Right lobe of liver (tissue), 6 donors: ENCODE results near the gene NEK1. TPM values are rescaled to one million over a fixed set of nuclear protein-coding genes. Genes with fewer than 3 reads are reported as not detected.
A peak's percentile ranks its signal among the peaks of the same experiment; 100 is the strongest.

Source experiments
- ATAC-seq, 4 donors: fragments of 200-7000 bp; cut with Tn5 transposase; one replicate each; pipeline ENCODE4 v1.9.1; 2020; ENCODE audit warnings: mild to moderate bottlenecking in 4 of 4, moderate library complexity in 4 of 4
- DNase-seq, 3 donors: peaks; one replicate each; pipeline ENCODE4 v3.0.0-alpha.2; 2020
- H3K27ac ChIP-seq, 3 donors: fragments of 200-600 bp; one replicate each; pipeline ENCODE4 v1.8.0; 2022
- H3K27me3 ChIP-seq, 2 donors: fragments of 200-600 bp; one replicate each; pipeline ENCODE4 v1.8.0; 2022
- H3K36me3 ChIP-seq, 4 donors: fragments of 200-600 bp; sonication (generic) in 1 of 4; one replicate each; pipeline versions ENCODE4 v1.5.1 to v1.8.0; 2017 to 2022; ENCODE audit warnings: control low read depth in 1 of 4
- H3K4me1 ChIP-seq, 4 donors: fragments of 200-600 bp; sonication (generic) in 1 of 4; one replicate each; pipeline versions ENCODE4 v1.5.1 to v1.8.0; 2017 to 2022; ENCODE audit warnings: control low read depth in 1 of 4
- H3K4me3 ChIP-seq, 3 donors: fragments of 200-600 bp; one replicate each; pipeline ENCODE4 v1.8.0; 2022
- H3K9me3 ChIP-seq, 4 donors: fragments of 200-600 bp; sonication (generic) in 1 of 4; one replicate each; pipeline versions ENCODE4 v1.5.1 to v1.8.0; 2017 to 2022; ENCODE audit warnings: control low read depth in 1 of 4
- CTCF ChIP-seq, 4 donors: fragments of 200-600 bp in 3 of 4; fragments of 450-650 bp in 1 of 4; IDR thresholded peaks; one replicate each; pipeline versions ENCODE4 v1.5.1 to v1.8.0; 2016 to 2022; ENCODE audit warnings: antibody characterized with exemption in 4 of 4, mild to moderate bottlenecking in 2 of 4
- POLR2A ChIP-seq: fragments of 450-650 bp; IDR thresholded peaks from one replicate; pipeline ENCODE4 v1.6.1; 2017; ENCODE audit warnings: antibody characterized with exemption, mild to moderate bottlenecking
- WGBS: methylation state at CpG from one replicate; pipeline ENCODE4 v1.1.6; 2018; ENCODE audit warnings: low coverage, low lambda C conversion rate; ENCODE audit not compliant: insufficient coverage; ENCODE audit errors: missing lambda C conversion rate; 5-methylcytosine and 5-hydroxymethylcytosine counted together
- intact Hi-C, 2 donors: fragments of 100-400 bp; cut with DNase I; formaldehyde crosslinking; loops; one replicate each; pipeline versions ENCODE4 v1.11.2 to v1.14.1; 2022
- total RNA-seq, 6 experiments: library from RNA; depleted of rRNA in 2 of 6; stranded (reverse); fragments of >200 nt in 2 of 6; fragmentation: NEBNext Ultra II Directional in 3 of 6; extraction: Animal tissue kit (Norgen Biotek cat#: 25700) in 3 of 6; gene quantifications; one replicate each; pipeline versions ENCODE4 v1.1.0 to v1.2.4, GENCODE V29; 2016 to 2023
- donor health status: DM: no; HTN: yes; CAD: no.
- donor health status: DM: no; HTN: no; CAD: no.
- donor health status: DM: no; HTN: no; CAD: no.
- donor health status: DM: no; HTN: yes; CAD: no.
- donor health status: DM: no; HTN: yes; CAD: no.

The NEK1 gene
- total RNA-seq, 6 experiments from 2014 or later = 4.1 to 5.2 (median 4.5) TPM

GRCh38 chr4:169622566-169622965 is 10.2 kb upstream of the NEK1 start:
- H3K9me3 ChIP-seq = no peaks in the 10 kb centered on the region
- TF ChIP-seq CTCF (IDR thresholded peaks at IDR 0.05) (no peak), POLR2A (no peak)
- DNase-seq (no peak), ATAC-seq (no peak)
- intact Hi-C loops = no loop called here
- H3K27me3 ChIP-seq = no peaks in the 10 kb centered on the region
- H3K4me3 ChIP-seq = peak overlapping the region in 2 of 3 donors; percentile 52 to 64
- H3K36me3 ChIP-seq = no peaks in the 10 kb centered on the region
- WGBS = 10% methylated on average over 4 of the region's 4 CpGs
- H3K4me1 ChIP-seq = peaks cover 0 to 12% (median 4%) of the 10 kb centered on the region in 4 donors
- peak overlapping the region; percentile 96 to 99 (median 98) for H3K27ac ChIP-seq

- ATAC-seq (no peak), DNase-seq (no peak)
- H3K9me3 ChIP-seq = no peaks in the 10 kb centered on the region
- TF ChIP-seq POLR2A (no peak), CTCF (IDR thresholded peaks at IDR 0.05) (no peak)
- no peaks in the 10 kb centered on the region for H3K27me3 ChIP-seq
- peak overlapping the region; percentile 52 to 71 (median 64) for H3K4me3 ChIP-seq
- H3K27ac ChIP-seq = peak overlapping the region; percentile 96 to 99 (median 98)
- intact Hi-C loops = no loop called here
- WGBS = 3% methylated on average over 6 of the region's 6 CpGs
- no peaks in the 10 kb centered on the region for H3K36me3 ChIP-seq
- H3K4me1 ChIP-seq = peaks cover 0 to 12% (median under 1%) of the 10 kb centered on the region in 4 donors
Observed at GRCh38 chr4:169621731-169622492, 9.5 kb upstream of the NEK1 start.

- peak; percentile 3 to 16 (median 6) for ATAC-seq
- peak in 1 of 3 donors; percentile 53 for DNase-seq
- intact Hi-C loops = no loop called here
Observed at GRCh38 chr4:169620880-169621248, 8.5 kb upstream of the NEK1 start.

More at GRCh38 chr4:169620880-169621248, 8.5 kb upstream of the NEK1 start:
- no peaks in the 10 kb centered on the region for H3K36me3 ChIP-seq
- peaks cover 0 to 5% (median 0%) of the 10 kb centered on the region in 4 donors for H3K4me1 ChIP-seq
- H3K27ac ChIP-seq = peak overlapping the region; percentile 96 to 99 (median 98)
- H3K4me3 ChIP-seq = peak overlapping the region; percentile 52 to 71 (median 64)
- TF ChIP-seq CTCF (IDR thresholded peaks at IDR 0.05) (no peak), POLR2A (no peak)
- no peaks in the 10 kb centered on the region for H3K27me3 ChIP-seq
- H3K9me3 ChIP-seq = no peaks in the 10 kb centered on the region
- 2% methylated on average over 13 of the region's 14 CpGs for whole genome bisulfite sequencing
